GM18907 (cell line): ENCODE measurements around the gene CYP27B1.

Experiments used
- ATAC-seq: cut with Tn5 transposase; IDR thresholded peaks from one replicate; pipeline ENCODE4 v1.9.1; 2021; ENCODE audit warnings: mild to moderate bottlenecking, moderate library complexity; ENCODE audit not compliant: unreplicated experiment

Gene CYP27B1, protein sequence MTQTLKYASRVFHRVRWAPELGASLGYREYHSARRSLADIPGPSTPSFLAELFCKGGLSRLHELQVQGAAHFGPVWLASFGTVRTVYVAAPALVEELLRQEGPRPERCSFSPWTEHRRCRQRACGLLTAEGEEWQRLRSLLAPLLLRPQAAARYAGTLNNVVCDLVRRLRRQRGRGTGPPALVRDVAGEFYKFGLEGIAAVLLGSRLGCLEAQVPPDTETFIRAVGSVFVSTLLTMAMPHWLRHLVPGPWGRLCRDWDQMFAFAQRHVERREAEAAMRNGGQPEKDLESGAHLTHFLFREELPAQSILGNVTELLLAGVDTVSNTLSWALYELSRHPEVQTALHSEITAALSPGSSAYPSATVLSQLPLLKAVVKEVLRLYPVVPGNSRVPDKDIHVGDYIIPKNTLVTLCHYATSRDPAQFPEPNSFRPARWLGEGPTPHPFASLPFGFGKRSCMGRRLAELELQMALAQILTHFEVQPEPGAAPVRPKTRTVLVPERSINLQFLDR

DNA sequence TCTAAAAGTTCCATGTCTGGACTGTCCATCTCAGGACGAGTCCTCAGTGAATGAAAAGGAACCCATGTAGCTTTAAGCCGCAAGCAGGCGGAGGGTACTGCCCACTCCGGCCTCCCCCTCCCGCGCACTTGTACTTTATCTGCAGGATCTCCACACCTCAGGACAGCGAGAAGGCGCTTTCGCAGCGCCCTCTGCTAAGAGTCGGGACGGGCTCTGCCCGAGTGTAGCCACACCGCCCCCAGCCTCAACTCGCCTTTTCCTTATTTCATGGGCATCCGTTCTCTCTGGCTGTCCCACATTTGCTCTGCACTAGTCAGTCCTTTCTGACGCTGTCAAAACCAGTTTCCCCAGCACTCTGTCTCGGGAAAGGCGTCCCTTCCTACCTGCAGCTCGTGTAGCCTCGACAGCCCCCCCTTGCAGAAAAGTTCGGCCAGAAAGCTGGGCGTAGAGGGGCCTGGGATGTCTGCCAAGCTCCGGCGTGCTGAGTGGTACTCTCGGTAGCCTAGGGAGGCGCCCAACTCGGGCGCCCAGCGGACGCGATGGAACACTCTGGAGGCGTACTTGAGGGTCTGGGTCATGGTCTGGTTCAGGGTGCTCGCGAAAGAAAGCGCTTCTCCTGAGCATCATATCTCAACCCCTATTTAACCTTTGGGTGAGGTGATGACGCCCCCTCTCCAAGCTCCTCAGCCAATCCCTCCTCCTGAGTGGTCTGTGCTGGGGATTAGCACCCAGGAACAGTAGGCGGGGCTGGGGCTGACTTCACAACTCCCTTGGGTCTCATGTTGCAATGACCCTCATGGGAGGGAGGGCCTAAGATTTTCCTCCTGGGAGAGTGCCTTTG lies at the start of gene CYP27B1:
Gene CYP27B1, minus strand, starts transcription at position 615 of the 841 bp plus-strand sequence. Its CDS starts 37 bp downstream, at position 578.
- no peak for ATAC-seq

DNA sequence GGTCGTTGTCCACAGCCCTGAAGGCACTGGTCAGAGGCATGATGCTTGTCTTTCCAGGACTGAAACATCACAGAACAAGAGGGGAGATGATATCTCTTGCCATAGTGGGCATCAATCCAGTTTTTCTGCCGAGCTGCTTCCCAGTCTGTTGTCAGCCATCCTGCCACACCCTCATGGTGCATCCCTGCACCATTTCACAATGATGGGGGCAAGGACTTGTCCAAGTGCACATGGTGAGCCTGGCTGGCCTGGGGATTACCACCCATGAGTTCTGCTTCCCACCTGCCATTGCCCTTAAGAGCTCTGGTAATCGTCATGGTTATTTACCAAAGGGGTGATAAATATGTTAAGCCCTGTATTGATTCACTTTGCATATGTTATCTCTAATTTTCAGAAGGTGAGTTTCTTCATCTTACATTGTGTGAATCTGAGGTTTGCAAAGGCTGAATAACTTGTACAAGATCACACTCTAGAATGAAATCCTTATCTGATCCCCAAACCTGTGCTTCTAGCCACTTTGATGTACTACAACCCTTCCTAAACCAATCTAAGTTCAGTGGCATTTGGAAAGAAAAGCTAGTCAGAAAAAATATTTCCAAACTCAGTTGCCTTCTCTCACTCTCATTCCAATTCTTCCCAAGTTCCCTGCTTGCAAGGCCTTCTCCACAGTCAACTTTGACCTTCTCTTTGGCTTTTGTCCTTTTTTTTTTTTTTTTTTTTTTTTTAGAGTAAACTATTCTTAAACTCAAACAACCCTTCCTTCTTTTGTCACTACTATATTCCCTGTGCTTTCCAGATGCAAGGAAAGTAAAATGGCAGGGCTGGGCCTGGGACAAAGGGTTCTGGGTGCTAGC lies 49.4 kb upstream of the CYP27B1 start:
- ATAC-seq, result no peak

DNA sequence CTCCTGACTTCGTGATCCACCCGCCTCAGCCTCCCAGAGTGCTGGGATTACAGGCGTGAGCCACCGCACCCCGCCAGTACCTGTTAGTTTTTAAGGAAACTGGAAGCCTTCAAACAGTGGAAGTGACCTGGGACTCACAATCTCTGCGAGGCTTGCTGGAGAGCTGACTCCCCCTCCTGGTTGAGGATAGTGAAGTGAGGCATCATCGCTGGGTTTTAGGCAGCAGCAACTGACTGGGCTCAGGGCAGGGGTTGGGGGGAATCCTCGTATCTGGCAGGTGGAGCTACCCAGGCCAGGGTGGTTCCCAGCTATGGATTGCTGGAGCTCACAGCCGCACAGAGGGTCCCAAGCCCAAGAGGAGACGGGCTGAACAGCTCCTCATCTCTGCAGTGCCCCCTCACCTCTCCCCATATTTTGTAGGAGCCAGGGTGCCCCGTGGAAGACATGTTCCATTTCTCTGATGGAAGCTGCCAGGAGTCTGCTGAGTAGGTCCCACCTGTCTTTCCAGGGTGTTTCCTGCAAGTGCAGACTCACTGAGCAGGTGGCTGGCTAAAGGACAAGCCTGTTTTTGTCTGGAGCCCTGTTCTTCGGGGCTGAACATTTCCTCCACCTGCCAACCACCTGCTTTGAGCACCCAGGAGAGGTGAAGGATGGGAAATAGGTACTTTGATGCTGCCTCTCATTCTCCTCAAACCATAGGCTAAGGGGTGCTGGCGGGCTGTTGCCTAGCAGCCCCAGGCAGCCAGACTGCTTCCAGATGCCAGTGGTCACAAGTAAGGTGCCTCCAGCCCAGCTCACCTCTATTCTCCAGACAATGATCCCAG lies 48.5 kb upstream of the CYP27B1 start:
- ATAC-seq, result no peak

DNA sequence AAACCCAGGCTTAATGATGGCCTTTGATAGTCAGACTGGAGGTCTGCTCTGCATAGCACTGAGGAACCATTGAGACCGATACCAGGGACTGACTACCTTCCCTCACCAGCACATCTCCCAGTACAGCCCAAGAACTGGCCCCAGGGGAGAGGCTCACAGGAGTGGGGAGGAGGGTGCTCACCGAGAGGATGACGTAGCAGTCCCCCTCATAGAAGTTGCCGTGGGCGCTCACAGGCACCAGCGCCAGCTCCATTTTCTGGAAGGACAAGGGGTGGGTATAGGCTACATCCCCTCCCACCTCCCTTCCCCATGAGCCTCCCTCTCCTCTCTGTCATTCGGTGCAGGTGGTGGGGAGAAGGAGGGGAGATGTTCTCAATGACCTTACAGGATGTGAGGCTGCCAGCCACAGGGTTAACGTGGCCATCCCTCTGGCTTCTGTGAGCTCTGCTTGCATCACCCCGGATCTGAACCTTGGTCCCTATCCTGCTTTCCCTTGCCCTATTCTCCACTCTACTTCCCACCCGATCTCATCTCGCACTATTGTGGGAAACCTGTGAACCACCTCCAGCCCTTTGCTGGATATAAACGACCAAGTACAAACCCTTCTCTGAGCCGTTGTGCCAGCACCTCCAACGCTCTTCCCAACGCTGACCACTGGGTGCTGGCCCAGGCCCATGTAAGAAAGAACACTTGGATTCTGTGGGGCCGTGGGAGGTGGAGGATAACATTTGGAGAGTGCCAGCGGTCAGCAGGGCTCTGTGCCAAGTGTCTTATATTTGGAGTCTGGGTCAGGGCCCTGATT lies 47.3 kb upstream of the CYP27B1 start:
- no peak for ATAC-seq

DNA sequence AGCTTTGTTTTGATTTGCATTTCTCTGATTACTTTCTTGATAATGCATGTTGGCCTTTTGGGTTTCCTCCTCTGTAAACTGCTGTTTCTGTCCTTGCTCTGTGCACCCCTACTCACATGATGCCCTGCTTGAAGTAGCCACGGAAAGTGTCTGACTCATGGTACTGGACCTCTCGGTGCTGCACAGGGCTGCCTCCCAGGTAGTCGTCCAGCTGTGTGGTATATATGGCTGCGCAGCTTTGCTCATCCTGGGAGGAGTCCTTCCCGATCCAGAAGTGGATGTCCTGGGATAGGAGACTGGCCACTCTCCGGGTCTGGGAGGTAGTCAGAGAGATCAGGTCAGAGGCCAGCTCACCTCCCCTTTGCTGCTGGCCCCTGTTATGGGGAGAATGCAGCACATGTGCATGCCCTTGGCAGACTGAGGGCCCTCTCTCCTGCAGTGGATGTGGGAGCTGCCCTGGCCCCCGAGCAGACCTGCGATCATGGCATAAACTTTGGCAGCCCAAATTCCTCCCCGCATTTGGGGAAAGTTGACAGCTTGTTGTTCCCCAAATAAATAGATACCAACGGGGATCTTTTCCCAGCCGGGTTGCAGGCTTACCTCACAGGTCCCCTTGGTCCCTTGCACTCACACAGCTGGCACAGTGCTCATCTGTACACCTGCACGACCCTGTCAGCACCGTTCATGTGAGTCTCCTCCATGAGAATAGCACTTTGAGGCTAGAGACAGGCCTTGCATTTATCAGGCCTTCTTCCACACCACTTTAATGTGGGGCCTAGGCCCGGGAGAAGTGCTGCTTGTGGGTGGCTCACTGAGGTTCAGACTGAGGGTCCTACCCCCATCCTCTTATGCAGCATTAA lies 46.5 kb upstream of the CYP27B1 start:
- ATAC-seq, result no peak

DNA sequence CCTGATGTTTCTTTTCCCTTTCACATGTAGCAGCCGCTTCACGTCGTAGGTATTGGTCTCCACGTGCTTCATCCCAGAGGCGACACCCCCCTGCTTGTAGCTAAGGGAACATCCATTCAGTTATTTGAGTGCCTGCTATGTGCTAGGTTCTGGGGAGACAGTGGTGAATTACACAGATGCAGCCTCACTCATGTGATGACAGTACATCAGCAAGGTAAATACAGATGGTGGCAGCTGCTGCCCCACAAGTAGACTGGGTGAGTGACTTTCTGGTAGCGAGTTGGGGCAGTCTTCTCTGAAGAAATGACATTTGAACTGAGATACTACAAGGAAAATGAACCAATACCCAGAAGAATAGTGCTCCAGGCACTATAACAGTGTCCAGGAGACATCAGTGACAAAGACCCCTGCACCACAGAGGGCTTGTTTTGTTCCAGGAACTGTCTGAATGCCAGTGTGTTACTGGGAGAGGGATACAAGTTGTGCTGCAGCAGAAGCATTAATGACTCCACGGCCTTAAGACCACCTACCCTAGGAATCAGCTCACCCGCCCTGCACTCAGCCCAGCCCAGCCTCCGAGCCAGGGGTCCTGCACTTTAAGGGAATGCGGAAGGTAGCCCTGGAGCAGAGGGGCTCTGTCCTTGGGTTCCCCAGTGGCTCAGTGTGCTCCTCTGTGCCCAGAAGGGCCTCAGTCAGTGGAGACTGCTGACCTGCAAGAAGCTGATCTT lies 44.3 kb upstream of the CYP27B1 start:
- no peak for ATAC-seq

DNA sequence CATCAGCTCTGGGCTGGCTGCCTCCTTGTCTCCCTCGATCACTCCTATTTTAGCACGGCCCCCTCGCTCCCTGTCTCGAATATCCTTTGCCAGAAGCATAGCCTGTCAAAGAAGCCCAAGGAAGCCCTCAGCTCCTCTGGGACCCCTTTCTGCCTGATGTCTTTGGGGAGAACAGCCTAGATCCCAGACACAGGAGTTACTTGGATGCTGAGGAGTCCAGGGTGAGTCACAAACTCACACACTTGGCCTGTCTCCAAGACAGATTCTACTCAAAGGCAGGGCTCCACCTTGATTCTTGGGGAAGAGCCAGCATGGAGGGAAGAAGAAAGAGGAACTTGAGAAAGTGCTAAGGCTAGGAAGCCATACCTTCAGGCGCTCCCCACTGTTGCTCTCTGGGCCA lies 43.6 kb upstream of the CYP27B1 start:
- no peak for ATAC-seq

DNA sequence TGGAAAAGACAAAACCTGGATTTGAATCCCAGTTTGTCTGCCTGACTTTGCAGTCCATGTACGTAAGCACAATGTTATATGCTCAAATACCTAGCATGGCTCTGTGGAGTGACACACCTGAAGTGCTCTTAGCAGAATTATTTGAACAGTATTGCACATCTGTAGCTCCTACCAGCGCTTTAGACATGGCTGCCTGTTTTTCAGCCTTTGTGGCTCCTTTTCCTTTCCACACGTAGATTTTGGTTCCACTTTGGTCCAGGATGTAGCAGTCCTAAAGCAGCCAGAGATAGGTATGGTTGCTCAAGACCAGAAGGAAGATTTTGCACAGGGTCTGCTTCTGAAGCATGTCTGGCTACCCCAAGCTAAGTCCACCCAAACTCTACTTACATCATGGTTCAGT lies 42.5 kb upstream of the CYP27B1 start:
- no peak for ATAC-seq

DNA sequence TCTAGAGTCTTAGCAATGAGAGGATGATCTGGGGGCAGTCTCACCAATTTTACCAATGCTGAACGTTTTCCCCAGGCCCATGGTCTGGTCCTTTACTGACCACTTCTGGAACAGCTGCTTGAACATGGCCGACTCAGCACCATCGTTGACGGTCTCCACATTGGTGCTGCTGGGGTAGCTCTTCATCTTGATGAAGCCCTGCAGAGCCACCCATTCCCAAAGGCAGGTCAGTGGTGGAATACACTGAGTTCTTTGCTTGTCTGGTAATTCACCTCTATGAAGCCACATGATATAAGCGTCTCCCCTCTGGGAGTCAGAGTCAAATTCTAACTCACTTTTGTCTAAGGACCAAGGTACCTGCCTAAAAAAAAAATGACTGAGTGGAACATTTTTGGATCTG lies 41.5 kb upstream of the CYP27B1 start:
- no peak for ATAC-seq

DNA sequence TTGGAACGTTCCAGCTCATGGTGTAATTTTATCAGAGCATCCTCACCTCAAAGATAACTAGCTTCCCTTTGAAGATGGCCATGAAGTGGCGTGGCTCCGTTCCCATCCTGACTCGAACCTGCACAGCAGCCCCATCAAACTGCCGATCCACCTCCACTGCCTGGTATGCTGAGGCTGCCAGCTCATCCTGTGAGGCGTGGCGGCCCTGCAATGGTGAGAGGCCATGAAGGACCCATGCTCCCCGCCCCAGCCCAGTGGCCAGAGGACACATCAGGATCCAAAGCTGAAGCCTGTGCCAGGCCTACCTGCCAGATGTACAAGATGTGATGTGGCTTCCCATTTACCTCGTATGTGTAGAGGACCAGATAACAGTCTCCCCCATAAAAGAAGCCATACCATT lies 40.4 kb upstream of the CYP27B1 start:
- no peak for ATAC-seq

DNA sequence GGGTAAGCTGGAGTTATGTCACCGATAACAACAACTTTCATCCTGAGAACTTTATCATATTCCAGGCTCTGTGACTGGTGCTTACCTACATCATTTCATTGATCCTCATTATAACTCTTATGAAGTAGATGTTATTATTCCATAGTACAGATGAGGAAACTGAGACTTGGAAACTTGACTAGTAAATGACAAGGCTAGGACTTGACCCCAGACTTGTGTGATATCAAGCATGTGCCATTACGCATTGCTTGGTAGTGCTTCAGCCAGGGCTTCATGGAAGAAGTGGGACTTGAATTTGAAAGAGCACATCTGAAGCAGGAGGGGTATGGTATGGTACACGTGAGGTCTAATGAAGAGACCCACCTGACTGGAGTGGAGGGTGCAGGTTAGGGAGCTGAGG lies 39.8 kb upstream of the CYP27B1 start:
- ATAC-seq, result no peak

DNA sequence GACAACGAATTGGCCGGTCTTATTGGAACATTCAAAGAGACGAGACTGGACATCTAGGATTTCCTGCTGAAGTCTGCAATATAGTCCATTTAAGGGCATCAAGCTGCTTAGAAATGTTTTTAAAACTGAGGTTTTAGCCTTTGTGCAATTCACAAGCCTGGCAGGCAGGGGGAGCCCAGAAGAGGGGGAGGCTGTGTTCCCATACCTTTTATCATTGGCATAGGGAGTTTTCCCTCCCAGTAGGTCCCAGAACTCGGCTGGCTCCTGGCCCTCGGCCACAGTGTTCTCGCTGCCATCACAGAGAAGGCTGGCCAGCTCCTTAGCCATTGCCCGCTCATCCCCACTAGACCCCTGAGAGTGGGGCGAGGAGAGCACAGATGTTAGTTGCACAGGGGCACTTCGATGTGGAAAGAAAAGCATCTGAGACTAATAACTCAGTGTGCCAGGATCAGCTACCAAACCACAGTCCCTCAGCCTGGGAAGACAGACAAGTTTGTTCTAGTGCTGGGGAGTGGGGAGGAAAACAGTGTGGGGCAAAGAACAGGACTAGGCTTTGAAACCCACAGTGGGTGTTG lies 36.5 kb upstream of the CYP27B1 start:
- no peak for ATAC-seq

DNA sequence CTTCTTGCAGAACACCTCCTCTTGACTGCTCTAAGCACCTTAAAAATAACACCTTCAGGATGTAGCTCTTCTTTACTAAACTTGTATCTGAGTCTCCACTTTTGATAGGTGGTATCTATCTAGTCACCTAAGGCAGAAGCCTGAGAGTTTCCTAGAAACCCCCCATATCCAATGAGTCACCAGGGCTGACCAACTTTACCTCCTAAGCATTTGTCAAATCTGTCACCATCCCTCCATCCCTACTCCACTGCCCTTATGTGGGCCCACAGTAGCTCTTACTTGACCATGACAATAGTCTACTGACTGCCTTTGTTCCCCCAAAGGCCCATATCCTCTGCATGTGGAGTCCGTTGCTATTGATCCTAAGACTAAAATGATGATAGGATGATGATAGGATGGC lies 35.7 kb upstream of the CYP27B1 start:
- ATAC-seq, result no peak

DNA sequence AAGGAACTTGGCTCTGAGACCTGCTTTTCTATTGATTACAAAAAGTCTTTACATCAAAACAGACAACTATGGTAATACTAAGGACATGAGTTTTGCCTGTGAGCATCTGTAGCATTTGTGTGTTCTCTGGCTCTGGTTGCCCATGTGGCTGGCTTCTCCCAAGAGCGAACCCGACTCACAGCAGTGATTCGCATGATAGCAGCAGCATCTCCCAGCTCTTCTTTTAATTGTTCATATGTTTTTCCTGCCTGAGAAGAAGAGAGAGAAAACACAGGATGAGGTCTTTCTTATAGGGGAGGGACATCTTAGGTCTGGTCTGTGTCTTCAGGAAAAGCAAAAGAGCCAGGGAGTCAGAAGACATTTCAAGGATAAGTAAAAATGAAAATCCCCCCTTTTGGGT lies 34.1 kb upstream of the CYP27B1 start:
- ATAC-seq, result no peak

DNA sequence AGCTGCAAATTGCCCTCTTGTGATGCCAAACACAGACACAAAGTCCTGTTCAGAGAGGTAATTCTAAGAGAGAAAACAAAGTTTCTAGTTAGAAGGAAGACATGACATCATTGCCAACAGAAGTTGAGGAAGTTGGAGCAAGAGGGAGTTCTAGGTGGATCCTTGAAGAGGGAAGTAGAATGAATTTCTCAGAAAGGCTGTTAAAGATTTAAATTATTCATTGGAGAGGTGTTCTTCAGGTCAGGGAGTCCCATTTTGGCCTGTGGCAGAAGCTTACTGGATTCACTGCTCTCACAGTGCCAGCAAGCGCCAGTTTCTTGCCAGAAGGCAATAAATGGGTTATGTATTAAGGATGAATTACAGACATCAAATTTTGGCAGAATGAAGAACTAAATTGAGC lies 31.1 kb upstream of the CYP27B1 start:
- no peak for ATAC-seq

DNA sequence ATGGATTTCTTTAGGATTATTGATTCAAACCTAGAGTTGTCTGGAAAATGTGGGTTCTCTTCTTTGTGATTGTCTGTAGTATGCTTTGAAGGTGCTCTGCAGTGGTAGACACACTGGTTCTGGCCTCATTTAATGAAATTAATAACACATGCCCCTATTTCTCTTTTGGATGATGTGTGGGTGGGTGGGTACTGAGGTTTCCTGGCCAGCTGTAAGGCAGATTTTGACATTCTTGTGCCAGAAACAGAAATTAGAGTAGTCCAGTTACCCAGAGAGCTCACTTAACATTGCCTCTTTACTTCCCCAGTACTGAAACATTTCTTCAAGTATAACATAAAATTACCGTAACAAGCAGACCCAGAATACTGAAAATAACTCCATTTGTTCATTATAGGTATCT lies 30.1 kb upstream of the CYP27B1 start:
- no peak for ATAC-seq

DNA sequence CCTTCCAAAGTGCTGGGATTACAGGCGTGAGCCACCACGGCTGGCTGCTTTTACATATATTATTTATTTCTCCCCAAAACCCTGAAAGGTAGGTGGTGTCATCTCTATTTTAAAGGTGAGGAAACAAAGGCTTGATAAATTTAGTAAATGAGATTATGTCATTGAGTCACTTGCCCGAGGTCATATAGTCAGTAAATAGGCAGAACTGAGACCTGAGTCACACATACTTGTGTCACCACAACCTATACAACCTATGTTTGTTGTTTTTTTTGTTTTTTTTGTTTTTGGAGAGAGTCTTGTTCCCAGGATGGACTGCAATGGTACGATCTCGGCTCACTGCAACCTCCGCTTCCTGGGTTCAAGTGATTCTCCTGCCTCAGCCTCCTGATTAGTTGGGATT lies 28.5 kb upstream of the CYP27B1 start:
- no peak for ATAC-seq
